ENCODE results near the gene MLLT6. TPM values are rescaled to one million over a fixed set of nuclear protein-coding genes. Genes with fewer than 3 reads are reported as not detected.
A peak's percentile ranks its signal among the peaks of the same experiment; 100 is the strongest.

MLLT6 gene
- total and polyA plus RNA-seq, 2 of the 13 experiments (the other 11 are each of a cell fraction or from before 2014, with no cell fraction given), result 50.7 to 69.5 TPM

DNA sequence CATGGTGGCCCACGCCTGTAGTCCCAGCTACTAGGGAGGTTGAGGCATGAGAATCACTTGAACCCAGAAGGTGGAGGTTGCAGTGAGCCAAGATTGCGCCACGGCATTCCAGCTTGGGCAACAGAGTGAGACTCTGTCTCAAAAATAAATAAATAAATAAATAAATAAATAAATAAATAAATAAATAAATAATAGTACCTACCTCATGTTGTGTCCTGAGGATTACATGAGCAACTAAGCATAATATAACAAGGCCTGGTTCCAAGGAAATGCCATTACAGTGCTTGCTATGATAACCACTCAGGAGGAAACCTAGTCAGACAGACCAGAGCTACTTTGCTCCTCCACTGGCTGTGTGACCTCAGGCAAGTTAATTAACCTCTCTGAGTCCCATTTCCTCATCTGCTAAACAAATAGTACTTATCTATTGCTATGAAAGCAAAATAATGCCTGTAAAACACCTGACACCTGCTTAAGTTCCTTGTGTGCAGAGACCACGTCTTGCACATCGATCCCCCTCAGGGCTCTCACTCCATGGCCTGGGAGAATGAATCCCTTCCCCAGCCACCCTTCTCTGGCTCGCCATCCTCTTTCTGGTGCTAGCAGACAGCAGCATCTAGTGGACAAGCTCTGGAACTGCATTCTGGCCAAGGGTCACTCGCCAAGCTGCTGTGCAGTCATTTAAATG lies 37.8 kb upstream of the MLLT6 start (continued):
- TF ChIP-seq ZNF589 (CRISPR knock-in tag; conservative IDR thresholded peaks at IDR 0.05), result no peak
- TF ChIP-seq ZNF782 (CRISPR knock-in tag; IDR thresholded peaks at IDR 0.05; ENCODE audit: borderline replicate concordance), result no peak
- TF ChIP-seq ZNF773 (CRISPR knock-in tag; IDR thresholded peaks at IDR 0.05; ENCODE audit: borderline replicate concordance), result no peak
- TF ChIP-seq RAD51 (IDR thresholded peaks at IDR 0.05; ENCODE audit: borderline replicate concordance), result no peak
- peak; percentile 50; the same call in 1 of the 2 replicates for TF ChIP-seq ZNF180 (CRISPR knock-in tag; IDR thresholded peaks at IDR 0.05; ENCODE audit: borderline replicate concordance, low read depth)
- TF ChIP-seq XBP1 (CRISPR knock-in tag; IDR thresholded peaks at IDR 0.05), result no peak
- TF ChIP-seq SP5 (CRISPR knock-in tag; IDR thresholded peaks at IDR 0.05; ENCODE audit: borderline replicate concordance, low read depth), result no peak
- TF ChIP-seq SKI (IDR thresholded peaks at IDR 0.05; ENCODE audit: partially characterized antibody), result no peak
- no peak for TF ChIP-seq SP1 (IDR thresholded peaks at IDR 0.05)
- no peak; the same call in 1 of the 2 replicates for TF ChIP-seq SP1 (CRISPR knock-in tag; IDR thresholded peaks at IDR 0.05)
- TF ChIP-seq ZEB1 (IDR thresholded peaks at IDR 0.05; ENCODE audit: insufficient replicate concordance, low read depth), result no peak
- TF ChIP-seq SNAPC2 (CRISPR knock-in tag; IDR thresholded peaks at IDR 0.05), result no peak
- no peak for TF ChIP-seq NCOA5 (CRISPR knock-in tag; IDR thresholded peaks at IDR 0.05)
- no peak for TF ChIP-seq MED13 (CRISPR knock-in tag; IDR thresholded peaks at IDR 0.05)
- TF ChIP-seq, protein P1, sequence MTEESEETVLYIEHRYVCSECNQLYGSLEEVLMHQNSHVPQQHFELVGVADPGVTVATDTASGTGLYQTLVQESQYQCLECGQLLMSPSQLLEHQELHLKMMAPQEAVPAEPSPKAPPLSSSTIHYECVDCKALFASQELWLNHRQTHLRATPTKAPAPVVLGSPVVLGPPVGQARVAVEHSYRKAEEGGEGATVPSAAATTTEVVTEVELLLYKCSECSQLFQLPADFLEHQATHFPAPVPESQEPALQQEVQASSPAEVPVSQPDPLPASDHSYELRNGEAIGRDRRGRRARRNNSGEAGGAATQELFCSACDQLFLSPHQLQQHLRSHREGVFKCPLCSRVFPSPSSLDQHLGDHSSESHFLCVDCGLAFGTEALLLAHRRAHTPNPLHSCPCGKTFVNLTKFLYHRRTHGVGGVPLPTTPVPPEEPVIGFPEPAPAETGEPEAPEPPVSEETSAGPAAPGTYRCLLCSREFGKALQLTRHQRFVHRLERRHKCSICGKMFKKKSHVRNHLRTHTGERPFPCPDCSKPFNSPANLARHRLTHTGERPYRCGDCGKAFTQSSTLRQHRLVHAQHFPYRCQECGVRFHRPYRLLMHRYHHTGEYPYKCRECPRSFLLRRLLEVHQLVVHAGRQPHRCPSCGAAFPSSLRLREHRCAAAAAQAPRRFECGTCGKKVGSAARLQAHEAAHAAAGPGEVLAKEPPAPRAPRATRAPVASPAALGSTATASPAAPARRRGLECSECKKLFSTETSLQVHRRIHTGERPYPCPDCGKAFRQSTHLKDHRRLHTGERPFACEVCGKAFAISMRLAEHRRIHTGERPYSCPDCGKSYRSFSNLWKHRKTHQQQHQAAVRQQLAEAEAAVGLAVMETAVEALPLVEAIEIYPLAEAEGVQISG (CRISPR knock-in tag; IDR thresholded peaks at IDR 0.05), result peak; percentile 40; the same call in 1 of the 2 replicates
- TF ChIP-seq ZNF569 (CRISPR knock-in tag; IDR thresholded peaks at IDR 0.05; ENCODE audit: borderline replicate concordance), result no peak
- TF ChIP-seq CEBPG (CRISPR knock-in tag; IDR thresholded peaks at IDR 0.05), result peak; percentile 39; the same call in 1 of the 2 replicates
- no peak for TF ChIP-seq ESRRA (CRISPR knock-in tag; IDR thresholded peaks at IDR 0.05; ENCODE audit: low read depth)
- no peak for TF ChIP-seq ZBTB20 (CRISPR knock-in tag; IDR thresholded peaks at IDR 0.05; ENCODE audit: borderline replicate concordance, low read depth)
- TF ChIP-seq, protein P2, sequence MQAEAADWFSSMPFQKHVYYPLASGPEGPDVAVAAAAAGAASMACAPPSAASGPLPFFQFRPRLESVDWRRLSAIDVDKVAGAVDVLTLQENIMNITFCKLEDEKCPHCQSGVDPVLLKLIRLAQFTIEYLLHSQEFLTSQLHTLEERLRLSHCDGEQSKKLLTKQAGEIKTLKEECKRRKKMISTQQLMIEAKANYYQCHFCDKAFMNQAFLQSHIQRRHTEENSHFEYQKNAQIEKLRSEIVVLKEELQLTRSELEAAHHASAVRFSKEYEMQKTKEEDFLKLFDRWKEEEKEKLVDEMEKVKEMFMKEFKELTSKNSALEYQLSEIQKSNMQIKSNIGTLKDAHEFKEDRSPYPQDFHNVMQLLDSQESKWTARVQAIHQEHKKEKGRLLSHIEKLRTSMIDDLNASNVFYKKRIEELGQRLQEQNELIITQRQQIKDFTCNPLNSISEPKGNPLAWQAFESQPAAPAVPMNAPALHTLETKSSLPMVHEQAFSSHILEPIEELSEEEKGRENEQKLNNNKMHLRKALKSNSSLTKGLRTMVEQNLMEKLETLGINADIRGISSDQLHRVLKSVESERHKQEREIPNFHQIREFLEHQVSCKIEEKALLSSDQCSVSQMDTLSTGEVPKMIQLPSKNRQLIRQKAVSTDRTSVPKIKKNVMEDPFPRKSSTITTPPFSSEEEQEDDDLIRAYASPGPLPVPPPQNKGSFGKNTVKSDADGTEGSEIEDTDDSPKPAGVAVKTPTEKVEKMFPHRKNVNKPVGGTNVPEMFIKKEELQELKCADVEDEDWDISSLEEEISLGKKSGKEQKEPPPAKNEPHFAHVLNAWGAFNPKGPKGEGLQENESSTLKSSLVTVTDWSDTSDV (CRISPR knock-in tag; IDR thresholded peaks at IDR 0.05), result no peak
- TF ChIP-seq GTF2F1 (IDR thresholded peaks at IDR 0.05; ENCODE audit: low read length), result no peak; the same call in 1 of the 2 replicates
- TF ChIP-seq SAP130 (CRISPR knock-in tag; IDR thresholded peaks at IDR 0.05; ENCODE audit: low read depth), result peak; percentile 52
- TF ChIP-seq ETV6 (CRISPR knock-in tag; conservative IDR thresholded peaks at IDR 0.05), result no peak
- 0 out of 2 replicates have a peak, but pooled peaks have one; percentile 38 for TF ChIP-seq ATAD3A (CRISPR knock-in tag; IDR thresholded peaks at IDR 0.05)
- TF ChIP-seq, protein P3, sequence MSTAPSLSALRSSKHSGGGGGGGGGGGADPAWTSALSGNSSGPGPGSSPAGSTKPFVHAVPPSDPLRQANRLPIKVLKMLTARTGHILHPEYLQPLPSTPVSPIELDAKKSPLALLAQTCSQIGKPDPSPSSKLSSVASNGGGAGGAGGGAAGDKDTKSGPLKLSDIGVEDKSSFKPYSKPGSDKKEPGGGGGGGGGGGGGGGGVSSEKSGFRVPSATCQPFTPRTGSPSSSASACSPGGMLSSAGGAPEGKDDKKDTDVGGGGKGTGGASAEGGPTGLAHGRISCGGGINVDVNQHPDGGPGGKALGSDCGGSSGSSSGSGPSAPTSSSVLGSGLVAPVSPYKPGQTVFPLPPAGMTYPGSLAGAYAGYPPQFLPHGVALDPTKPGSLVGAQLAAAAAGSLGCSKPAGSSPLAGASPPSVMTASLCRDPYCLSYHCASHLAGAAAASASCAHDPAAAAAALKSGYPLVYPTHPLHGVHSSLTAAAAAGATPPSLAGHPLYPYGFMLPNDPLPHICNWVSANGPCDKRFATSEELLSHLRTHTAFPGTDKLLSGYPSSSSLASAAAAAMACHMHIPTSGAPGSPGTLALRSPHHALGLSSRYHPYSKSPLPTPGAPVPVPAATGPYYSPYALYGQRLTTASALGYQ (CRISPR knock-in tag; IDR thresholded peaks at IDR 0.05), result no peak
- no peak for TF ChIP-seq EEA1 (CRISPR knock-in tag; IDR thresholded peaks at IDR 0.05; ENCODE audit: borderline replicate concordance)

All from HepG2 (cell line).